Activated T-helper 9 cell treated with anti-CD3 and anti-CD28 coated beads, Interleukin-2, amount 50 U/mL, for 16 hours (primary cell): ENCODE results near the gene SLC37A1.

Experiments
- DNase-seq: peaks from one replicate; pipeline ENCODE4 v3.0.0-alpha.2; 2020; ENCODE audit warnings: low read depth

SLC37A1 gene

DNA sequence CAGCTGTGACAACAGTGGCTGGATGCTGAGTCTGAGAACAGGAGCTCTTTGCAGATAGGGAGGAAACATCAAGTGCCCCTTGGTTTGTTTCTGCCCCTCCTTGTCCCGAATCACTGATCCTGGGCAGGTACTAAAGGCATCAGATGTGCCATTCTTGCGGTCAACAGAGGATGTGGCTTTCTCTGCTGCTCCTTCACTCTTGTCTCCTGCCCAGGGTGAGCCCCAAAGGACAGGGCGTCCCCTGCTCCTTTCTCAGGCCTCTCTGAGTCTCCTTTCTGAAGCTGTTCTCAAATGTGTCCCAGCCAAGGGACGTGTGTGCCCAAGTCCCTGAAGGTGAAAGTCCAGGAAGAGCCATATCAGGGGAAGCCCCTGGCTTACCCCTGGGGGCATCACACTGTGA, 31.7 kb downstream of the SLC37A1 start:
- DNase-seq: no peak

GRCh38 chr21:42545745-42546144, 32.1 kb downstream of the SLC37A1 start:
- no peak for DNase-seq

DNA sequence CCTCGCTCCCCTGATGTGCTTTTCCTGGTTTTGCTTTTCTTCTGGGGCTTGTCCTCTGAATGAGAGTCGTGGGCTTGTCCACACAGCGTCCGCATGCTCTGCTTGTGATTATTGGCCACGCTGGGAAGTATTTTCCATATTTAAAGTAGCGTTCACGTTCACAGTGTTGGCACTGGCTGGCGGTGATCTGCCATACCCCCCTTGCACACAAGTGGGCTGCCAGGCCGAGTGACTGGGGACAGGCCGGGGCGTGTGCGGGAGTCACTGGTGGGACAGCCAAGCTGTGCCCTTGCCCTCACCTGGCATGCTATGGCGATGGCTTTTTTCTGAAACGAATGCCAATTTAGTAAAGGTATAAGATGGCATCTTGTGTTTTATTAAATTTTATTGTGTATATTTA, 32.8 kb downstream of the SLC37A1 start:
- DNase-seq: no peak

GRCh38 chr21:42547001-42547905, 33.6 kb downstream of the SLC37A1 start:
- DNase-seq: no peak

GRCh38 chr21:42547906-42548365, 34.3 kb downstream of the SLC37A1 start:
- DNase-seq: no peak

DNA sequence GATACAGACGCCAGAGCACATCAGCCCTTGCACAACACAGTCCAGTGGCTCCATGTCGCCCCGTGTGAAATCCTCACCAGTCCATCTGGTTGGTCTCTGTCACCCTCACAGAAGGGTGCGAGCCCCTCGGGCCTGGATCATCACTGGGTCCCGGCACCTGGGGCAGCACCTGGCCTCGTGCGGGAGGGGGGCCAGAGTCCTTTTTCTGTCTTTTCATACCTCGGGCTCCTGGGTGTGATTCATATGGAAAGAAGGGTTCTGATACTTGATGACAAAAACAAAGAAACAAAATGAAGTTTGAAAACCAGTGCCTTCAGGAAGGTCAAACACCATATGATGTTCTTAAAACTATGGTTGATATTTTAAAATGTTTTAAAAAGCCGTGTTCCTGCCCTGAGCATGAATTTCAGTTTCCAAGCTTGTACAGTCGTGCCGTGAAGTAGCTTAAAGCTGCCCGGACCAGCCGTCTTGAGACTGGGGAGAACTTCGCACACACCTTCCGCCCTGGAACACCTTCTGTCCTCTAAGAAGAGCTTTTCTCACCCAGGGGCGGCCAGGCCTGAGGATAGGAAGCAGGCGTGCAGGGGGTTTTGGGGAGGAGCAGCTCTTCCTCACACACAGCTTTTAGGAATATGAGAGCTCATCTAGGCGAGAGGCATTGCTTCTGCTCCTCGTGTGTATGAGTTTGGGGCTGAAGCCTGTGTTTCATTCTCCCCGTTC, 35.2 kb downstream of the SLC37A1 start:
- DNase-seq: no peak

DNA sequence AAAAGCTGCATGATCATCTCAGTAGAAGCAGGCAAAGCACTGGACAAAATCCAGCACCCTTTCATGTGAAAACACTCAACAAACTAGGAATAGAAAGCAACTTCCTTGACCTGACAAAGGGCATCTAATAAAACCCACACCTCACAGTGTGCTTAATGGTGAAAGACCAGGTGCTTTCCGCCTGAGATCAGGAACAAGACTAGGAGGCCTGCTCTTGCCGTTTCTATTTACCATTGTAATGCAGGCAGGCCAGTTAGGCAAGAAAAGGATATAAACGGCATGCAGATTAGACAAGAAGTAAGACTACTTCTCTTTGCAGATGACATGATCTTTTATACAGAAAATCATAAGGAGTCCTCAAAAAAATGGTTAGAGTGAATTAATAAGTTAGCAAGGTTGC, 37.2 kb downstream of the SLC37A1 start:
- DNase-seq: no peak

- no peak for DNase-seq
These were observed 39.0 kb downstream of the SLC37A1 start for GRCh38 chr21:42552407-42553336.

DNA sequence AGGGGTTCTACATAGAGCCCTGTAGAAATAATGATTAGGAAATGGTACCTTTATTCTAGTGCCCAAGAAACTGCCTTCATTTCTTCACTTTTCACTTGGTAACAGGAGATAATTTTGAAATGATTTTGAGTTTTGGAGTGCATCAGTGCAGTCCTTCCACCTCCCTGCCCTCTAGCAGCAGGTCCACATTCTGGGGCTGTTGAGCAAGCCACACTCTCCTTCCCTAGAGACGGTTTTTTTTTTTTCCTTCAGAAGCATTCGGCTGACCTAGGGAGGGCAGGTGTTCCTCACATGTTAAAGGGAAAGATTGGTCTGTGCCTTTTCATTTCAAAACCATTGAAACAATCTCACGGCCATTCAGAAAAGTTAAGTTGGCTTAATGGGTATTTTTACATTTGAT, 39.8 kb downstream of the SLC37A1 start:
- DNase-seq: no peak

DNA sequence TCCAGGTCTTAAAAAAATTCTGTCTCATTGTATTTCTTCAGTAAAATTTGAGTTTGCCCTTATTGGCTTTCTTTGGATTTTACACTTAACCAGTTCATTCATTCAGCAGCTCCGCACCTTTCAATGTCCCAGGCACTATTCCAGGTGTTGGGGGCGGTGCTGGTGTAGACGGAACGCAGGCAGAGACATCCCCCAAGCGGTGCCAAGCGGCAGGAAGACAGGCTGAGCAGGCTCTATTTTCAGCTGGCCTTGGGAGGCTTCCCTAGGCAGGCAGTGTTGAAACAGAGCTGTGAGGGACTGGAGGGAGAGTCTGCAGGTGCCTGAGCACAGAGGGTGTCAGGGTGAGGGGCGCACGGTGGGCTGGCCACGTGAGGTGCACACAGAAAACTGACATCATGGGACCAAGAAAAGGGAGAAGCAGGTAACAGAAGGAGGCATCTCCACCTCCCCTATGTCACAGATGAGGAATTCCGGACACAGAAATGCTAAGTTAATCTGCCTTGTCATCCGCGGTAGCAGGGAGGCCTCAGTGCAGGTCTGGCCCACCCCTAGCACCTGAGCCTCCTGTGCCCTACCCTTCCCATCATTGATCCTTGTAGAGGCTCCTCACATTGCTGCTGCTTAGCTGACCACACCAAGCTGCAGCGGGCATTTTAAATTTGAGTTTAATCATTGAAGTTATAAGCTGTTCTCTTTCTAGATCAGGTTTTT, 40.8 kb downstream of the SLC37A1 start:
- DNase-seq: no peak

- no peak for DNase-seq
These were observed 42.2 kb downstream of the SLC37A1 start for GRCh38 chr21:42555756-42556438.

DNA sequence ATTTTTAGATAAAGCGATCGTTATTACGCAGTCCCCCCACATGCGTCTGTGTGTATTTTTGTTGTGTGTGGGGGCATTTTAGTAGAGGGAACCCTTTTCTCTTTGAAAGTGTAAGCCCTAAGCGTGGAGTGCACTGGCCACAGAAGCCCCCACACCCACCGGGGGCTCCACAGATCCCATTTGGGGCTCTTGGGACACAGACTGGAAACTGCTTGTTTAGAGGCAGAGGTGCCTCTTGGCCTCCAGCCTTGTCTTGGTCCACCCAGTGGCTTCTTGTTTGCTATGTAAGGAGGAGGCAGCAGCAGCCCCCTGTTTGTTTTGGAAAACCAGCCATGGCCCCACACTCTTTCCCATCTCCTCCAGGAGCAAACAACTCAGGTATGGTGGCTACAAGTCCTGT, 42.8 kb downstream of the SLC37A1 start:
- no peak for DNase-seq

GRCh38 chr21:42556960-42557359, 43.3 kb downstream of the SLC37A1 start:
- no peak for DNase-seq

- no peak for DNase-seq
These were observed 43.8 kb downstream of the SLC37A1 start for GRCh38 chr21:42557420-42557819.

DNA sequence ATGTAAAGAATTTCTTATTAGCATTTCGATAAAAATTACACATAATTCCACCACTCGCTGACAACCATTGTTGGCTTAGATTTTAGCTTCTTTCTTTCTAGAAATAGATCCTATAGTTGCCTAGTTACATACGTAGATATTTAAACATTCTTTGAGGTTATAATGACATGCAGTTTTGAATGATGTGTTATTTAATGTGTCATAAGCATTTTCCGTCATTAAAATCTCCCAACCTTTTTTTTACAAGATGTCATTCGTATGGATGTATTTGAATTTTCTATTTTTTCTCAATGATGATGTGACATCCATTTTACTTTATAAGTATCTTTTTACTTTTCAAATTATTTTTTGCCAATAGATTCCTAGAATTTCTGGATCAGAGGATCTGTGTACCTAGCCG, 44.7 kb downstream of the SLC37A1 start:
- DNase-seq: no peak

GRCh38 chr21:42558846-42559245, 45.2 kb downstream of the SLC37A1 start:
- no peak for DNase-seq

DNA sequence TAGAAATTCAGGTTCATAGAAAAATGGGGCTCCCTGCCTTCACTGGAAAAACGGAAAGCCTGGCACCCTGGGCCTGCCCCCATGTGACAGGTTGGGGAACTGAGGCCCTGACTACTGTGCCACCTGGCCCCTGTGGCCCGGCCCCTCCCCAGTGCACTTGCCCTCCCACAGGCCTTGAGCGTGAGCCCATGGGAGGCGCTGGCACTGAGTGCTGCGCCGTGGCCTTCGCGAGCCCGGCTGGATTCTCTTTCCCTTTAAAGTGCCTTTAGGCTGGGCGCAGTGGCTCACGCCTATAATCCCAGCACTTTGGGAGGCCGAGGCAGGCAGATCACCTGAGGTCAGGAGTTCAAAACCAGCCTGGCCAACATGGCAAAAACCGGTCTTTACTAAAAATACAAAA, 45.7 kb downstream of the SLC37A1 start:
- DNase-seq: no peak

DNA sequence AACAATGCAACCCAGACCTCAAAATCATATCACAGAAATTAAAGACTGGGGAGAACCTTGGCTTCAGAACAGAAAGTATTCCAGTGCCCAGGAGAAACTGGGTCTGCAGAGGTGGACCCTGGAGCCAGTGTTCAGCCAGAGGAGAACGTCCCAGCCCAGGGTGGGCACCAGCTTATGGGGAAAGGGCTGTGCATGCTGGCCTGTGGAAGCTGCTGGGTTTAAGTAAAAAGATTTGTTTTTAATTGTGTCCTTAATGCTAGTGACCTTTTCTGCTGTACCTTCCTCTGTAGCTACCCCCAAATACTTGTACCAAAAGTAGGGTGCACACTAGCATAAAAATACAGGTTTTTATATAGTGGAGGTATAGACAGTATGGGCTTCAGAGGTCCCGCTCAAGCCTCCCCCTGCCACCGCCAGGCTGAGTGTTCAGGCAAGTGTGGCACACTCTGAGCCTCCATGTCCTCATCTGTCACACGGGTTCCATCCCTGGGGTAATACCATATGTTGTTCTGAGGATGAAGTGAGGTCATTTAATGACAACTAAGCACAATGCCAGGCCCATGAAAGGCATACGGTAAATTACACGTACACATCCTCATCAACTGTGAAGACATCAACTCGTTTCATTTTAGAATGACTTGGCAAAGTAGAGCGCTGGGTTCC, 47.0 kb downstream of the SLC37A1 start:
- no peak for DNase-seq

GRCh38 chr21:42561762-42562650, 48.4 kb downstream of the SLC37A1 start:
- no peak for DNase-seq
